DND-41 (cell line): ENCODE results near the gene EYA2.

Experiments
- CTCF ChIP-seq: IDR thresholded peaks from 2 replicates; pipeline ENCODE4 v1.5.1; 2012; ENCODE audit warnings: borderline replicate concordance, low read length, moderate library complexity, mild to moderate bottlenecking; ENCODE audit not compliant: poor library complexity, severe bottlenecking; ENCODE audit errors: extremely low read depth
- EZH2 ChIP-seq: IDR thresholded peaks from 3 replicates; pipeline ENCODE4 v1.6.1; 2012; ENCODE audit warnings: borderline replicate concordance, low read depth, mild to moderate bottlenecking, moderate library complexity, low read length, inconsistent platforms; ENCODE audit not compliant: severe bottlenecking

DNA sequence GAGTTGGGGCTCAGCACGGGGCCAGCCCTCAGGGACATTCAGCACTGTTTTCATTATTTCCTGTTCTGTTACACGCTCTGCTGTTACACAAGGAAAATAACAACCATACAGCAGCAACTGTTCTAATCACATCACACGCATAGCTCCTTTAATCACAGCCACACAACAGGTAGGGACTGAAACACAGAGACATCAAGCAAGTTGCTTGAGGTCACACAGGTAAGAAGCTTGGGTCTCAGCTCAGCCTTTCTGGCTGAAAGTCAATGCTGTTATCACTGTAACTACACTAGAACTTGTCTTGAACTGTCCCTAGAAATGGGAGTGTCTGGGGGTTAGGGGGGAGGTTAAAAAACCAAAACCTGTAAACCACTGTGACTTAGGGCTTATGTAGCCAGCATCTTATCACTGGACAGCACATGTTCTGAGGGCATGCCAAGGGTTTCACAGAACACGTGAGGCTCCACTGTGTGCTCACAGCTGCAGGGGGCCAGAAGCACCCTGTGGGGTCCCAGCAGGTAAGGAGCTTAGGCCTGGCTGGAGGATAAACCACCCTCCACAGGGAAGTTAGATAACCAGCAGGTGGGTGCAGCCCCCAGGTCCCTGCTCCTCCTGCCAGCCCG, 146.0 kb downstream of the EYA2 start:
- no peak for TF ChIP-seq EZH2
- TF ChIP-seq CTCF, result no peak
